ENCODE measurements around the gene KDM7A.
"Not testable (repeated sequence)": the region's sequence is repeated elsewhere in the genome, so short reads cannot be mapped to it uniquely, and the experiment has no call there.

Gene KDM7A

GRCh38 chr7:140211698-140212097 is 34.9 kb upstream of the KDM7A start:
- Mint-ChIP-seq H3K27me3 (peaks cover 9% of the 10 kb centered on the region), H3K4me1 (ENCODE audit: low read depth) (peaks cover 77% of the 10 kb centered on the region)
- intact Hi-C loops (cut with micrococcal nuclease) = loop anchor here (2.0 kb wide), 2 partner anchors 19 to 35 kb away; partner anchors contain the start of gene KDM7A

GRCh38 chr7:140209866-140210609 is 33.3 kb upstream of the KDM7A start:
- Mint-ChIP-seq H3K4me1 (ENCODE audit: low read depth) (peaks cover 84% of the 10 kb centered on the region), H3K36me3 (ENCODE audit: low read depth) (no peaks in the 10 kb centered on the region), H3K27ac (peak overlapping the region; percentile 99), H3K9me3 (peaks cover 3% of the 10 kb centered on the region), H3K4me3 (peak overlapping the region; percentile 62), H3K27me3 (peaks cover 5% of the 10 kb centered on the region)
- intact Hi-C loops (cut with micrococcal nuclease) = loop anchor here (2.0 kb wide), 2 partner anchors 21 to 33 kb away; partner anchors contain the start of gene KDM7A

More at GRCh38 chr7:140211698-140212097, 34.9 kb upstream of the KDM7A start:
- Mint-ChIP-seq H3K27ac (peak overlapping the region; percentile 78), H3K36me3 (ENCODE audit: low read depth) (no peaks in the 10 kb centered on the region), H3K9me3 (peaks cover 9% of the 10 kb centered on the region), H3K4me3 (no peak overlapping the region)

GRCh38 chr7:140206616-140207389 is 30.0 kb upstream of the KDM7A start:
- intact Hi-C loops (cut with micrococcal nuclease) = no loop called here
- peaks cover 66% of the 10 kb centered on the region for H3K4me1 Mint-ChIP-seq (ENCODE audit: low read depth)

GRCh38 chr7:140205600-140205999 is 28.8 kb upstream of the KDM7A start:
- no peaks in the 10 kb centered on the region for H3K27me3 Mint-ChIP-seq
- intact Hi-C loops (cut with micrococcal nuclease) = no loop called here
- no peaks in the 10 kb centered on the region for H3K36me3 Mint-ChIP-seq (ENCODE audit: low read depth)
- H3K9me3 Mint-ChIP-seq = no peaks in the 10 kb centered on the region
- H3K4me3 Mint-ChIP-seq = no peak overlapping the region
- H3K4me1 Mint-ChIP-seq (ENCODE audit: low read depth) = peaks cover 58% of the 10 kb centered on the region
- H3K27ac Mint-ChIP-seq = no peak overlapping the region

More at GRCh38 chr7:140206616-140207389, 30.0 kb upstream of the KDM7A start:
- Mint-ChIP-seq H3K36me3 (ENCODE audit: low read depth) (no peaks in the 10 kb centered on the region), H3K9me3 (no peaks in the 10 kb centered on the region), H3K4me3 (no peak overlapping the region), H3K27me3 (no peaks in the 10 kb centered on the region), H3K27ac (peak overlapping the region; percentile 31)

GRCh38 chr7:140203556-140203955 is 26.8 kb upstream of the KDM7A start:
- Mint-ChIP-seq H3K27me3 (no peaks in the 10 kb centered on the region), H3K36me3 (ENCODE audit: low read depth) (no peaks in the 10 kb centered on the region), H3K9me3 (no peaks in the 10 kb centered on the region), H3K27ac (no peak overlapping the region), H3K4me3 (no peak overlapping the region), H3K4me1 (ENCODE audit: low read depth) (peaks cover 37% of the 10 kb centered on the region)
- intact Hi-C loops (cut with micrococcal nuclease) = no loop called here

GRCh38 chr7:140202942-140203341 is 26.2 kb upstream of the KDM7A start:
- H3K4me3 Mint-ChIP-seq; H3K27me3 Mint-ChIP-seq; H3K27ac Mint-ChIP-seq; H3K9me3 Mint-ChIP-seq; H3K36me3 Mint-ChIP-seq (ENCODE audit: low read depth); intact Hi-C loops (cut with micrococcal nuclease): not testable (repeated sequence)
- H3K4me1 Mint-ChIP-seq (ENCODE audit: low read depth) = peaks cover 32% of the 10 kb centered on the region

GRCh38 chr7:140201393-140201792 is 24.6 kb upstream of the KDM7A start:
- Mint-ChIP-seq H3K4me3 (no peak overlapping the region), H3K27ac (no peak overlapping the region), H3K27me3 (no peaks in the 10 kb centered on the region), H3K9me3 (peaks cover 10% of the 10 kb centered on the region), H3K4me1 (ENCODE audit: low read depth) (peaks cover 27% of the 10 kb centered on the region), H3K36me3 (ENCODE audit: low read depth) (peaks cover 8% of the 10 kb centered on the region)
- intact Hi-C loops (cut with micrococcal nuclease) = no loop called here

- intact Hi-C loops (cut with micrococcal nuclease) = no loop called here
Measured at GRCh38 chr7:140200061-140200989, 23.5 kb upstream of the KDM7A start.

GRCh38 chr7:140197938-140198337 is 21.2 kb upstream of the KDM7A start:
- H3K27ac Mint-ChIP-seq = no peak overlapping the region
- peaks cover 22% of the 10 kb centered on the region for H3K4me1 Mint-ChIP-seq (ENCODE audit: low read depth)
- intact Hi-C loops (cut with micrococcal nuclease) = no loop called here

More at GRCh38 chr7:140200061-140200989, 23.5 kb upstream of the KDM7A start:
- no peaks in the 10 kb centered on the region for H3K27me3 Mint-ChIP-seq
- no peak overlapping the region for H3K27ac Mint-ChIP-seq
- peaks cover 28% of the 10 kb centered on the region for H3K4me1 Mint-ChIP-seq (ENCODE audit: low read depth)
- peaks cover 21% of the 10 kb centered on the region for H3K9me3 Mint-ChIP-seq
- H3K36me3 Mint-ChIP-seq (ENCODE audit: low read depth) = peaks cover 19% of the 10 kb centered on the region
- no peak overlapping the region for H3K4me3 Mint-ChIP-seq

GRCh38 chr7:140197218-140197890 is 20.6 kb upstream of the KDM7A start:
- Mint-ChIP-seq H3K27me3 (peaks cover 4% of the 10 kb centered on the region), H3K9me3 (peaks cover 23% of the 10 kb centered on the region), H3K36me3 (ENCODE audit: low read depth) (peaks cover 19% of the 10 kb centered on the region), H3K4me3 (no peak overlapping the region), H3K27ac (peak overlapping the region; percentile 73), H3K4me1 (ENCODE audit: low read depth) (peaks cover 27% of the 10 kb centered on the region)
- intact Hi-C loops (cut with micrococcal nuclease) = no loop called here

More at GRCh38 chr7:140197938-140198337, 21.2 kb upstream of the KDM7A start:
- H3K4me3 Mint-ChIP-seq = no peak overlapping the region
- peaks cover 19% of the 10 kb centered on the region for H3K36me3 Mint-ChIP-seq (ENCODE audit: low read depth)
- H3K9me3 Mint-ChIP-seq = peaks cover 23% of the 10 kb centered on the region
- H3K27me3 Mint-ChIP-seq = no peaks in the 10 kb centered on the region

GRCh38 chr7:140196361-140197217 is 19.8 kb upstream of the KDM7A start:
- Mint-ChIP-seq H3K9me3 (peaks cover 23% of the 10 kb centered on the region), H3K4me3 (no peak overlapping the region), H3K27ac (peak overlapping the region; percentile 73), H3K27me3 (peaks cover 11% of the 10 kb centered on the region), H3K36me3 (ENCODE audit: low read depth) (peaks cover 19% of the 10 kb centered on the region), H3K4me1 (ENCODE audit: low read depth) (peaks cover 35% of the 10 kb centered on the region)
- intact Hi-C loops (cut with micrococcal nuclease) = no loop called here

GRCh38 chr7:140195859-140196258 is 19.1 kb upstream of the KDM7A start:
- peaks cover 14% of the 10 kb centered on the region for H3K27me3 Mint-ChIP-seq
- peak overlapping the region; percentile 73 for H3K27ac Mint-ChIP-seq
- H3K4me3 Mint-ChIP-seq = no peak overlapping the region
- peaks cover 36% of the 10 kb centered on the region for H3K4me1 Mint-ChIP-seq (ENCODE audit: low read depth)
- H3K36me3 Mint-ChIP-seq (ENCODE audit: low read depth) = peaks cover 19% of the 10 kb centered on the region
- intact Hi-C loops (cut with micrococcal nuclease) = no loop called here
- peaks cover 23% of the 10 kb centered on the region for H3K9me3 Mint-ChIP-seq
